Measurements from ENCODE around the gene ABCG8. TPM values are rescaled to one million over a fixed set of nuclear protein-coding genes. Genes with fewer than 3 reads are reported as not detected.

ABCG8 gene
- total and polyA plus RNA-seq, 10 of the 15 experiments (the other 5 are each of a cell fraction or from before 2014, with no cell fraction given), result not detected

DNA sequence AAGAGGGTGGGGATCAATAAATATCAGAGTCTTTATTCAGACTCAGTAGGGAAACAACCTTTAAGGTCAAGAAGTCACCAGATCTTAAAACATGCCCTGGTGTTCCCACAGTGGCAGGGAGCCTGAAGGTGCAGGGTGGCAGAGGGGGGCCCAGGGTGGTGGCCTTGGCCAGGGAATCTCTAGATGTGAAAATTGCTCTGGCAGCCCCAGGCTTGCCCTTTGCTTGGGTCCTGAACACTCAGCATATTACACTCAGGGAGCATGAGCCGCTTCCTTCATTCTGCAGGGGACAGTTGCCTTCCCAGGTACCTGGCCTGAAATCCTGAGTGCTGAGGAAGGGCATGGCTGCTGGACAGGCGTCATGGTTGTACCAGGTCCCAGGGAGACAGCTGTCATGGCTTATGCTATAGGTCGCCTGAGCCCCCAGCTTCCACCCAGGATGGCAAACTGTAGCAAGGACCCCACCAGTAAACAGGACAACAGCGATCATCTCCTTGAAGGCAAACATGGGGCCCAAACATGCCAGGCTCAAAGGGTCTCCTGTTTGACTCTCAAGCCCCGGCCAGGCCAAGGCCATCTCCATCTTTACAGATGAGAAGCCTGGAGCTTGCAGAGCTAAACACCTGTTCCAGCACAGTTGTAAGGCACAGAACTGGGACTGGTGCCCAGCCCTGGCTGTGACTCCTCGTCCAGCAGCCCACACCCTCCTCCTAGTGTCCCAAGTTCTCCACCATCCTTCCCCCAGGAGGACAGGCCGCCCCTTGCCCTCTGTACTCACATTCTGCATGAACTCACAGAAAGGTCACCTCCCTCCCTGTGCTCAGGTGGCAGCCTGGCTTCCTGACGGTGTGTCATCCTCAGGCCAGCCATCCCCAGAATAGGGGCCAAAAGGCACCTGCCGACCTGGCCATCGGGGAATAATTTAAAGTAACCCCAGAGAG lies 14.6 kb downstream of the ABCG8 start:
- TF ChIP-seq, protein P1, sequence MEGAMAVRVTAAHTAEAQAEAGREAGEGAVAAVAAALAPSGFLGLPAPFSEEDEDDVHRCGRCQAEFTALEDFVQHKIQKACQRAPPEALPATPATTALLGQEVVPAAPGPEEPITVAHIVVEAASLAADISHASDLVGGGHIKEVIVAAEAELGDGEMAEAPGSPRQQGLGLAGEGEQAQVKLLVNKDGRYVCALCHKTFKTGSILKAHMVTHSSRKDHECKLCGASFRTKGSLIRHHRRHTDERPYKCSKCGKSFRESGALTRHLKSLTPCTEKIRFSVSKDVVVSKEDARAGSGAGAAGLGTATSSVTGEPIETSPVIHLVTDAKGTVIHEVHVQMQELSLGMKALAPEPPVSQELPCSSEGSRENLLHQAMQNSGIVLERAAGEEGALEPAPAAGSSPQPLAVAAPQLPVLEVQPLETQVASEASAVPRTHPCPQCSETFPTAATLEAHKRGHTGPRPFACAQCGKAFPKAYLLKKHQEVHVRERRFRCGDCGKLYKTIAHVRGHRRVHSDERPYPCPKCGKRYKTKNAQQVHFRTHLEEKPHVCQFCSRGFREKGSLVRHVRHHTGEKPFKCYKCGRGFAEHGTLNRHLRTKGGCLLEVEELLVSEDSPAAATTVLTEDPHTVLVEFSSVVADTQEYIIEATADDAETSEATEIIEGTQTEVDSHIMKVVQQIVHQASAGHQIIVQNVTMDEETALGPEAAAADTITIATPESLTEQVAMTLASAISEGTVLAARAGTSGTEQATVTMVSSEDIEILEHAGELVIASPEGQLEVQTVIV (IDR thresholded peaks at IDR 0.05; ENCODE audit: borderline replicate concordance, partially characterized antibody), result no peak
- TF ChIP-seq, protein P2, sequence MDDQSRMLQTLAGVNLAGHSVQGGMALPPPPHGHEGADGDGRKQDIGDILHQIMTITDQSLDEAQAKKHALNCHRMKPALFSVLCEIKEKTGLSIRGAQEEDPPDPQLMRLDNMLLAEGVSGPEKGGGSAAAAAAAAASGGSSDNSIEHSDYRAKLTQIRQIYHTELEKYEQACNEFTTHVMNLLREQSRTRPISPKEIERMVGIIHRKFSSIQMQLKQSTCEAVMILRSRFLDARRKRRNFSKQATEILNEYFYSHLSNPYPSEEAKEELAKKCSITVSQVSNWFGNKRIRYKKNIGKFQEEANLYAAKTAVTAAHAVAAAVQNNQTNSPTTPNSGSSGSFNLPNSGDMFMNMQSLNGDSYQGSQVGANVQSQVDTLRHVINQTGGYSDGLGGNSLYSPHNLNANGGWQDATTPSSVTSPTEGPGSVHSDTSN (IDR thresholded peaks at IDR 0.05; ENCODE audit: insufficient replicate concordance, low read depth, low read length), result no peak
- TF ChIP-seq BACH1 (IDR thresholded peaks at IDR 0.05; ENCODE audit: borderline replicate concordance) (no peak), SMARCA5 (IDR thresholded peaks at IDR 0.05) (no peak), ZNF207 (IDR thresholded peaks at IDR 0.05; ENCODE audit: borderline replicate concordance) (no peak), CHD1 (IDR thresholded peaks at IDR 0.05; ENCODE audit: low read depth, low read length) (no peak), NFYA (IDR thresholded peaks at IDR 0.05; ENCODE audit: borderline replicate concordance, low read depth, low read length) (no peak), RFX5 (IDR thresholded peaks at IDR 0.05; ENCODE audit: low read depth, low read length) (no peak), HDAC6 (IDR thresholded peaks at IDR 0.05; ENCODE audit: unreplicated experiment) (no peak), RUNX3 (IDR thresholded peaks at IDR 0.05; ENCODE audit: low read length) (no peak), WRNIP1 (IDR thresholded peaks at IDR 0.05; ENCODE audit: borderline replicate concordance, low read depth, low read length) (no peak), STAT3 (IDR thresholded peaks at IDR 0.05; ENCODE audit: low read depth, low read length) (no peak), PML (IDR thresholded peaks at IDR 0.05; ENCODE audit: low read length) (no peak), NR2C1 (IDR thresholded peaks at IDR 0.05) (no peak), SMAD5 (IDR thresholded peaks at IDR 0.05; ENCODE audit: low read depth) (no peak)
- TF ChIP-seq, protein P3, sequence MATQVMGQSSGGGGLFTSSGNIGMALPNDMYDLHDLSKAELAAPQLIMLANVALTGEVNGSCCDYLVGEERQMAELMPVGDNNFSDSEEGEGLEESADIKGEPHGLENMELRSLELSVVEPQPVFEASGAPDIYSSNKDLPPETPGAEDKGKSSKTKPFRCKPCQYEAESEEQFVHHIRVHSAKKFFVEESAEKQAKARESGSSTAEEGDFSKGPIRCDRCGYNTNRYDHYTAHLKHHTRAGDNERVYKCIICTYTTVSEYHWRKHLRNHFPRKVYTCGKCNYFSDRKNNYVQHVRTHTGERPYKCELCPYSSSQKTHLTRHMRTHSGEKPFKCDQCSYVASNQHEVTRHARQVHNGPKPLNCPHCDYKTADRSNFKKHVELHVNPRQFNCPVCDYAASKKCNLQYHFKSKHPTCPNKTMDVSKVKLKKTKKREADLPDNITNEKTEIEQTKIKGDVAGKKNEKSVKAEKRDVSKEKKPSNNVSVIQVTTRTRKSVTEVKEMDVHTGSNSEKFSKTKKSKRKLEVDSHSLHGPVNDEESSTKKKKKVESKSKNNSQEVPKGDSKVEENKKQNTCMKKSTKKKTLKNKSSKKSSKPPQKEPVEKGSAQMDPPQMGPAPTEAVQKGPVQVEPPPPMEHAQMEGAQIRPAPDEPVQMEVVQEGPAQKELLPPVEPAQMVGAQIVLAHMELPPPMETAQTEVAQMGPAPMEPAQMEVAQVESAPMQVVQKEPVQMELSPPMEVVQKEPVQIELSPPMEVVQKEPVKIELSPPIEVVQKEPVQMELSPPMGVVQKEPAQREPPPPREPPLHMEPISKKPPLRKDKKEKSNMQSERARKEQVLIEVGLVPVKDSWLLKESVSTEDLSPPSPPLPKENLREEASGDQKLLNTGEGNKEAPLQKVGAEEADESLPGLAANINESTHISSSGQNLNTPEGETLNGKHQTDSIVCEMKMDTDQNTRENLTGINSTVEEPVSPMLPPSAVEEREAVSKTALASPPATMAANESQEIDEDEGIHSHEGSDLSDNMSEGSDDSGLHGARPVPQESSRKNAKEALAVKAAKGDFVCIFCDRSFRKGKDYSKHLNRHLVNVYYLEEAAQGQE (IDR thresholded peaks at IDR 0.05; ENCODE audit: low read depth, low read length), result no peak
- CTCF ChIA-PET, result no interaction called here
- SMC1A ChIA-PET (ENCODE audit: uncharacterized antibody, unreplicated experiment), result no interaction called here
- ATAC-seq (no peak), FAIRE-seq (no peak), DNase-seq (ENCODE audit: low read depth, low spot score) (no peak)
- Histone ChIP-seq H3K9ac (ENCODE audit: control insufficient read depth, insufficient read depth, low read length) (no peak overlapping the region), H3K27ac (ENCODE audit: control insufficient read depth, insufficient read depth) (no peak overlapping the region), H3K27me3 (replicated peaks in 1 of 2; ENCODE audit: control insufficient read depth in 2 of 2, insufficient read depth in 2 of 2, low read length in 1 of 2) (no peaks in the 10 kb centered on the region), H3K9me3 (replicated peaks; ENCODE audit: control insufficient read depth, insufficient read depth, low read length) (no peaks in the 10 kb centered on the region), H3K4me3 (no peak overlapping the region), H4K20me1 (ENCODE audit: control insufficient read depth, insufficient read depth) (no peaks in the 10 kb centered on the region), H3K36me3 (ENCODE audit: control insufficient read depth in 2 of 2, insufficient read depth in 2 of 2, low read length in 1 of 2) (no peaks in the 10 kb centered on the region), H3K79me2 (ENCODE audit: control insufficient read depth, insufficient read depth, low read length) (no peaks in the 10 kb centered on the region), H3K4me2 (ENCODE audit: control insufficient read depth, insufficient read depth) (no peak overlapping the region), H3K4me1 (ENCODE audit: control insufficient read depth, insufficient read depth, low read length) (no peaks in the 10 kb centered on the region), H2AFZ (ENCODE audit: control insufficient read depth, low read depth, low read length) (no peak overlapping the region)
- intact Hi-C loops (cut with micrococcal nuclease; ENCODE audit: unreplicated experiment) (no loop called here), in situ Hi-C loops (cut with MboI) (no loop called here)
- POLR2A ChIA-PET, result no interaction called here
- no TSS peak for BruUV-seq (replicated peaks)
- WGBS (ENCODE audit: insufficient coverage, insufficient replicate concordance, low lambda C conversion rate, missing lambda C conversion rate), result 27% methylated on average over 9 of the region's 10 CpGs
- RAD21 ChIA-PET (ENCODE audit: unreplicated experiment), result no interaction called here
